H1 (cell line): ENCODE data around the gene RNF5. TPM values are rescaled to one million over a fixed set of nuclear protein-coding genes. Genes with fewer than 3 reads are reported as not detected.

Source experiments
- ATF2 ChIP-seq: IDR thresholded peaks from 2 replicates; pipeline ENCODE4 v1.6.1; 2012; ENCODE audit warnings: low read length, inconsistent platforms
- CHD1 ChIP-seq: IDR thresholded peaks from 2 replicates; pipeline ENCODE4 v1.6.1; 2012; ENCODE audit warnings: low read depth, low read length, improper control_type of control experiment
- RNF2 ChIP-seq: fragments of 200-900, 300-1000 bp; sonication (generic); IDR thresholded peaks from 2 replicates; pipeline ENCODE4 v1.7.1; 2016; ENCODE audit warnings: borderline replicate concordance, low read depth, mild to moderate bottlenecking, antibody characterized with exemption, low read length; ENCODE audit not compliant: poor library complexity, severe bottlenecking; ENCODE audit errors: missing control alignments
- RXRA ChIP-seq: IDR thresholded peaks from 2 replicates; pipeline ENCODE4 v1.6.1; 2011; ENCODE audit warnings: low read depth, mild to moderate bottlenecking, low read length, moderate library complexity; ENCODE audit not compliant: insufficient read depth
- SP2 ChIP-seq: IDR thresholded peaks from 2 replicates; pipeline ENCODE4 v1.6.1; 2012; ENCODE audit warnings: mild to moderate bottlenecking, low read length, inconsistent platforms
- SP4 ChIP-seq: IDR thresholded peaks from 2 replicates; pipeline ENCODE4 v1.6.1; 2012; ENCODE audit warnings: low read length, inconsistent platforms
- polyA plus RNA-seq, 7 experiments: library from polyadenylated mRNA; depleted of rRNA in 3 of 7; stranded (reverse) in 5 of 7; unstranded in 2 of 7; fragments of >200 nt in 5 of 7; fragments of 200-250 nt in 2 of 7; gene quantifications; 1 replicate in 5 of 7; 2 replicates in 1 of 7; 4 replicates in 1 of 7; pipeline versions ENCODE4 v1.2.1 to v1.2.3, GENCODE V29; 2011 to 2013; ENCODE audit warnings: missing spikeins in 2 of 7, mixed read lengths in 2 of 7
- total RNA-seq: library from RNA; stranded (reverse); fragmentation: NEBNext Ultra II Directional; extraction: Animal tissue kit (Norgen Biotek cat#: 25700); gene quantifications from 2 replicates; pipeline ENCODE4 v1.2.1, GENCODE V29; 2021

The RNF5 gene
- total and polyA plus RNA-seq, 2 of the 8 experiments (the other 6 are each of a cell fraction or from before 2014, with no cell fraction given): 90.0 to 158 TPM

DNA sequence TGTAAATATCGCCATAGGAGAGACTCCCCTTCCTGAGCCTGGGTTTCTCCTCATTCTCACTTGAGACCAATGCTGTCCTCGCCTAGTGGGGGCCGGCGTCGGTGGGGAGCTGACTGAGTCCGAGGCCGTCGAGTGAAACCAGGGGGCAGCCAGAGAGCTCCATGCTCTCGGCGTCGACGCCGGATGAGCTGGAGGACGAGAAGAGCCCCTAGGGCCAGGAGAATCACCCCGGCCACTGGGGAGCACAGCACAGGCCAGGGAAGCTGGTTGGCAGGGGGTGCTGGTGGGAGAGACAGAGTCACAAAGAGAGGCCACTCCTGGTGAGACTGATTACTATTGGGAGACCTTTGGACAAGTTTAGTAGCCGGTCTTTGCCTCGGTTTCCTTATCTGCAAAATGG is 20.7 kb downstream of the RNF5 start (continued):
- TF ChIP-seq ATF2 (no peak), CHD1 (no peak), RXRA (no peak), RNF2 (no peak), SP4 (no peak), SP2 (no peak)
